ENCODE measurements around the gene TCAIM.
"Not testable (repeated sequence)": the region's sequence is repeated elsewhere in the genome, so short reads cannot be mapped to it uniquely, and the experiment has no call there.

Gene TCAIM

DNA sequence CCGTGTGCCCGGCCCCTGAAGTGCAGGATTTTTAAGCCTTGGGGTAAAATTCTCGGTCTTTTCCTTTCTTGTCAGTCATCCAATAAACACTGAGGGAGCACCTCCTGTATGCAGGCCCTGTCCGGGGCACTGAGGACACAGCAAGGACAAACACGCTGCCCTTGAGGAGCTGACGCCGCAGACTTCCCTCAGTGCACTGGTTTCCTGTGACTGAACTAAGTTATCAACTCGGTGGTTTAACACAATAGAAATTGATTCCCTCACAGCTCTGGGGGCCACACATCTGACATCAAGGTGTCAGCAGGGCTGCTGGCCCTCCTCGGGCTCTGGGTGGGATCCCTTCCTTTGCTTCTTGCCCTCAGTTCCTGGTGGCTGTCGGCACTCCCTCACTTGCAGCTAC is 73.8 kb downstream of the TCAIM start:
- Mint-ChIP-seq H3K9me3 (no peaks in the 10 kb centered on the region), H3K4me3 (no peak overlapping the region), H3K36me3 (ENCODE audit: low read depth) (no peaks in the 10 kb centered on the region), H3K27ac (no peak overlapping the region), H3K27me3 (no peaks in the 10 kb centered on the region), H3K4me1 (ENCODE audit: low read depth) (no peaks in the 10 kb centered on the region)
- intact Hi-C loops (cut with micrococcal nuclease), result no loop called here

DNA sequence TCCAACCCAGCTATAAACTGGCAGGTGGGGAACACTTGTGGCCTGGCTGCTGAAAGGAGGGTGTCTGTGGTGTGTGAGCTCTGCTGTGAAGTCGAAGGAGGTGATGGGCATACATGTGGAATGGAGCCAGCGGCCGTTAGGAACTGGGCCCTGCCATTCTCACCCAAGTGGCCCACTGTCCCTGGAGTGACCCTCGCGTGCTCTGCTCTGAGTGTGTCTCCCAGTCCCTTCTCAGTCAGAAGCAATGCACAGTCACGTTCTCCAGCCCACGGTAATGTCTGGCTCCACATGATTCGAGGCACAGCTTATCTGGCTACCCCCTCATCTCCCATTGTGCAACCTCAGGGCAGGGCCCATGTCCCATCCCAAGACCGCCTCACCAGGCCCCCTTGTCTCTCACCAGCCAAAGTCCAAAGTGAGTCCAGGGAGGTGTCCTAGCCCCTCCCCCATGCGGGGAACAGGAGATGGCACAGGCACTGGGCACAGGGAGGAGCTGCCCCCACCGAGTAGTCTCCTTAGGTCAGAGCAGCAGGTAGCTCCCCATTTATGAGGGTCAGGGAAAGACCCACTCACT is 76.0 kb downstream of the TCAIM start:
- Mint-ChIP-seq H3K4me3 (no peak overlapping the region), H3K36me3 (ENCODE audit: low read depth) (no peaks in the 10 kb centered on the region), H3K27ac (no peak overlapping the region), H3K4me1 (ENCODE audit: low read depth) (no peaks in the 10 kb centered on the region), H3K27me3 (no peaks in the 10 kb centered on the region), H3K9me3 (no peaks in the 10 kb centered on the region)
- intact Hi-C loops (cut with micrococcal nuclease), result no loop called here

DNA sequence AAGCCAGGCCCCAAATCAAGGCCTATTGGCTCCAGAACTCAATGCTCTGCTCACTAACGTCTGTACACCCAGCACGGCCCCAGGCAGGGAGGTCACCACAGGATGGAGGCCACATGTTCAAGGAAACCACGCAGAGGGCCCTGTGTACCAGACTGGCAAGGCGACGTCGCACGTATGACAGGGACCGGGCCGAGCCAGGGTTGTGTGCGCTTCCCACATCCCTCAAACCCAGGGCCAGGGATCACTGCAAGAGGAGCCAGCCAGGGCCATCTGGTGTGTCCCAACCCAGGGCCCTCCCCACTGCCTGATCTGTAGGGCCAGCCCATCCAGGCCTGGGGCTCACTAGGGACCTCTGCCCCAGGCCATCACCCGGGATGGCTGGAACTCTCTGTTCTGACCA is 76.9 kb downstream of the TCAIM start:
- Mint-ChIP-seq H3K4me1 (ENCODE audit: low read depth) (no peaks in the 10 kb centered on the region), H3K27me3 (no peaks in the 10 kb centered on the region), H3K9me3 (no peaks in the 10 kb centered on the region), H3K4me3 (no peak overlapping the region), H3K36me3 (ENCODE audit: low read depth) (no peaks in the 10 kb centered on the region), H3K27ac (no peak overlapping the region)
- intact Hi-C loops (cut with micrococcal nuclease), result no loop called here

DNA sequence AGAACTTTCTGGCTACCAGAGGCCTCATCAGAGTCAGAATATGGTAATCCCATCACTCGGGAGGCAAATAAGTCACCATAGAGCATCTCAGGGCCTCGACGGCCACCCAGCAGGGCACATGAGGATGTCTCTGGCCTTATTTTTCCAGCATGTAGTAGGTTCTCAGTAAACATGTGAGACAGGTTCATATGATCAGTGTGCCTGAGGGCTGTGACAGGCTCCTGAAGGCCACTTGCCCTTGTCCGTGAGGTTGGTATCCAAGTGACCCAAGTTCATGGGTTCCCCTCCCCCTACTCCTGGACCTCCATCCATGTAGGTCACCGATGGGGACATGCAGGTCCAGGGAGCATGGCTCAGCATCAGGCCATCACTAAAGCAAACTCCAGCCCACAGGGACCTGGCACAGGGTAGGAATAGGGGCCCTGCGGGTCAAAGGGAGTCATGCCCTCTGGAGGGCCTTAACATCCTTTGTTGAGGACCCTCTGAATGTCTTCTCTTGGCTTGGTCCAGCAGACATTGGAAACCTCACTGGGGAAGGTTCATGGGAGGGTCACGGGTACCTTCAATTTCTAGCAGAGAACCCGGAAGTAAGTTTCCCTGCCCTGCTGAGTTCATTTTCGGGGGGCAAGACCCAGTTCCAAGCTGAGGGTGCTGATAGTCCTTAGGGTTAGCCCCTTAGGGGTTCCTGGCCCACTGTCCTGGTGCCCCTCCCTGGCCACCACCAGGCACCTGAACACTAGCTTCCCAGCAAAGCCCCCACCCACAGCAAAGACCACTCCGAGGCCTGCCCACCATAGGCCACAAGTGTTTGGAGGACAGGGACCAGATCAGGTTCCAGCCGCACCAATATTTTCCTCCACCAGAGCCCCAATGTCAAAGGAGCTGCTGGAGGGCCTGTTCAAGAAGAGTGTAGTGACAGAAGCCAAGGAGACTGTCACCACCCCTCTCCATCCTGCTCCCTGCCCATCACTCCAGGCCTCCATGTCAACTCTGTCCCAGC is 77.8 kb downstream of the TCAIM start:
- no peaks in the 10 kb centered on the region for H3K27me3 Mint-ChIP-seq
- intact Hi-C loops (cut with micrococcal nuclease), result no loop called here
- no peaks in the 10 kb centered on the region for H3K4me1 Mint-ChIP-seq (ENCODE audit: low read depth)
- H3K9me3 Mint-ChIP-seq, result no peaks in the 10 kb centered on the region
- H3K36me3 Mint-ChIP-seq (ENCODE audit: low read depth), result no peaks in the 10 kb centered on the region
- no peak overlapping the region for H3K27ac Mint-ChIP-seq
- H3K4me3 Mint-ChIP-seq, result no peak overlapping the region

DNA sequence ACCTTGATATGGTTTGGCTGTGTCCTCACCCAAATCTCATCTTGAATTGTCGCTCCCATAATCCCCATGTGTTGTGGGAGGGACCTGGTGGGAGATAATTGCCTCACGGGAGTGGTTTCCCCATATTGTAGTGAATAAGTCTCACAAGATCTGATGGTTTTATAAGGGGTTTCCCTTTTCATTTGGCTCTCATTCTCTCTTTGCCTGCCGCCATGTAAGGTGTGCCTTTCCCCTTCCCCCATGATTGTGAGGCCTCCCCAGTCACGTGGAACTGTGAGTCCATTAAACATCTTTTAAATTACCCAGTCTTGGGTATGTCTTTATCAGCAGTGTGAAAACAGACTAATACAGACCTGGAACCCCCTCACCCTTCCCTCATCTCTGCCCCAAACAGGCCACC is 79.6 kb downstream of the TCAIM start:
- H3K27me3 Mint-ChIP-seq; H3K9me3 Mint-ChIP-seq; intact Hi-C loops (cut with micrococcal nuclease); H3K36me3 Mint-ChIP-seq (ENCODE audit: low read depth); H3K4me1 Mint-ChIP-seq (ENCODE audit: low read depth); H3K4me3 Mint-ChIP-seq; H3K27ac Mint-ChIP-seq: not testable (repeated sequence)

DNA sequence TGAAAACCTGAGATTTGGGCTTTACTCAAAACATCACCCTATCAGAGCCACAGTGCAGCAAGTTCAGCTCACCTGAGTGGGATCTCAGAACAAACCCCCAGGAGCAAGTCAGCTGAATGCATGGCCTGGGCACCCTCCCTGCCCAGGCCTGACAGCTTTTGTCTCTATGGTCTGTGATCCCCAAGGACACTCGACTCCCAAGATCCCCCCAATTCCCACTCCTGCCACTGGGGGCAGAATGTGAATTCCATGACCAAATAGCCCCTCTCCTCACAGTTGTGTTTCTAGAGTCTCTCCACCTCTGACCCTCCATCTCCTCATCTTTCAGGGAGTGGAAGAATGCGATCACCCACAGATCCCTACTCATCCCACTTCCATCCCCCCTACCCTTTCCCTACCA is 80.0 kb downstream of the TCAIM start:
- H3K36me3 Mint-ChIP-seq (ENCODE audit: low read depth), result no peaks in the 10 kb centered on the region
- no peak overlapping the region for H3K4me3 Mint-ChIP-seq
- H3K27ac Mint-ChIP-seq, result no peak overlapping the region
- no peaks in the 10 kb centered on the region for H3K9me3 Mint-ChIP-seq
- no peaks in the 10 kb centered on the region for H3K27me3 Mint-ChIP-seq
- peaks cover 2% of the 10 kb centered on the region for H3K4me1 Mint-ChIP-seq (ENCODE audit: low read depth)
- intact Hi-C loops (cut with micrococcal nuclease), result no loop called here

DNA sequence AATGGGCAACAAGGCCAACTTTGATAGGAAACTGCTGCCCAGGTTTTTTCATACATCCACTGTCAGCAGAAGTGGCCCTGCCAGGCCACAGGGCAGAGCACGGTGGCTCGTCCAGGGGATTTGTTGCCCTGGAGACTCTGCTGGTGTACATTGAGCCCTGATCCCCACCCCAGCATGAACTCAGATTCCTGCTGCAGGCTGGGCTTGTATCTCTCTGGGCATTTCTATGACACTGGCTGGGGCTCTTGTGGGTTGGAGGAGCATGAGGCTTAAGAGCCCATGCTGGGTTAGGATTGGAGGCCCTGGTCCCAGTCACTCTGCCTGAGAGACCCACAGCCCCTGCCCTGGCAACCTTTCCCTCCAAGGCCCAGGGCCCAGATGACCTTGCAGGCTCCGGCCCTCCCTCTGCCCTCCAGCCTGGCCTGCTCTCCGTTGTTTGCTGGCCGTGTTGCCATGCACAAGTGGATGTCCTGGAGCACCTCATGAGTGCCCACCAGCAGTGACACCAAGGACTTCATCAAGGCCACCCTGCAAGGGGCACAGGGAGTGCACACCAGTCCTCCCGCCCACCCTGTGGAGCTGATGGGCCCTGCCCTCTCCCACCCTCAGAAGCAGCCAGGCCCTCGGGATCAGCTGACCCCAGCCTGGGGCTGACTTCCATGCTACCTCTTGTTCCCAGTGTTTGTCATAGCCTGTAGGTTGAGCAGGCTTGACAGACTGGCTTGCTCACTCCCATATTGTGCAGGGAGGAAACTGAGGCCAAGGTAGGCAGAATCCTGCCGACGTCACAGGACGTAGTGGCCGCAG is 80.8 kb downstream of the TCAIM start:
- Mint-ChIP-seq H3K27me3 (no peaks in the 10 kb centered on the region), H3K4me3 (no peak overlapping the region), H3K27ac (no peak overlapping the region), H3K4me1 (ENCODE audit: low read depth) (peaks cover 4% of the 10 kb centered on the region), H3K9me3 (no peaks in the 10 kb centered on the region), H3K36me3 (ENCODE audit: low read depth) (no peaks in the 10 kb centered on the region)
- intact Hi-C loops (cut with micrococcal nuclease), result no loop called here

DNA sequence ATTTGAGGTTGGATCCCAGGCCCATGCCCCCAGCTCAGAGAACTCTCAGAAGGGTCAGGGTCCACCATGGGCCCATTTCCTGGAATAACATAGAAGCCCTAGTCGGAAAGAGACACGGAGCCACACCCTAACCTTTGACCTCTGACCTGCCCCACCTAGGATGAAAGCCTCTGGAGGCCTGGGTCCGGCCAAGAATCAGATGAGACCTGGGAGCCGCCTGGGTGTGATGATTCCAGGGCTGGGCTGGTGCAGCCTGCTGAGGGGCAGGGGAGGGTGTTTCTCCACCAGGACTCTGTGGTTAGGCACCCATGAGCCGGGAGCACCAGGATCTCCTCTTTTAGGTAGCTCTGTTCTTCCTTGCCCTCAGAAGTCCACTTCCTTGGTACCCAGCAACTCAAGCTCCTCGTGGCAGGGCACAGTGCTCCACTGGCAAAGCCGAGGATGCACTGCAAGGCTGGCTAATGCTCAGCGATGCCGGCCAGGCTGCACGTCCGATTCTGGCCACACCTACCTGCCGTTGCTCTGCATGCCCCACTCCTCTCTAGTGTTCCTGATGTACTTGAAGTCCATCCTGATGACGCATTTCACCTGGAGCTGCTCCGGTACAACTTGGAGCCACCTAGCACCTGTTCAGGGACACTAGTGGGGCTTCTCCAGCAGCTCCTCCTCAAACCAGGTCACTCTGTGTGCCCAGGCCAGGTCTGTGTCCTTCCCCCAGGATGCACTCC is 81.5 kb downstream of the TCAIM start:
- intact Hi-C loops (cut with micrococcal nuclease), result no loop called here
- H3K4me1 Mint-ChIP-seq (ENCODE audit: low read depth), result peaks cover 4% of the 10 kb centered on the region
- H3K36me3 Mint-ChIP-seq (ENCODE audit: low read depth), result no peaks in the 10 kb centered on the region
- no peak overlapping the region for H3K27ac Mint-ChIP-seq
- no peaks in the 10 kb centered on the region for H3K27me3 Mint-ChIP-seq
- no peak overlapping the region for H3K4me3 Mint-ChIP-seq
- no peaks in the 10 kb centered on the region for H3K9me3 Mint-ChIP-seq

DNA sequence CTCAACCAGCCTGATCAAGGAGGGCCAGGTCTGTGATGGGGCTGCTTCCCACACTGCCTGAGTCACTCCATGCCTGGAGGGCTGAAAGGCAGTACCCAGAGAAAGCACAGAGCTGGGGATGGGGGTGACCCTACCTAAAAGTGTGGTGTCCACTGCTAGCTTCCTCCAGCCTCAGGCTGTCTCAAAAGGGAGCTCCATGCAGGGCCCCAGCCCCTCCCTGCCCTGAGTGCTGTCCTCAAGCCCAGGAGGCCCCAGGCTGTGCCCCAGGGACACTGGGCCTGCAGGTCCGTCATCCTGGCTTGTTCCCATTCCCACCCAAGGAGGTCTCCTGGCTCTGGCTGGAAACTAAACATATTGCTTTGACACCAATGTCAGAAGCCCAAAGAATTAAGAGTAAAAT is 82.1 kb downstream of the TCAIM start:
- Mint-ChIP-seq H3K36me3 (ENCODE audit: low read depth) (no peaks in the 10 kb centered on the region), H3K4me1 (ENCODE audit: low read depth) (peaks cover 4% of the 10 kb centered on the region), H3K27me3 (no peaks in the 10 kb centered on the region), H3K9me3 (no peaks in the 10 kb centered on the region), H3K4me3 (no peak overlapping the region), H3K27ac (no peak overlapping the region)
- intact Hi-C loops (cut with micrococcal nuclease), result no loop called here

DNA sequence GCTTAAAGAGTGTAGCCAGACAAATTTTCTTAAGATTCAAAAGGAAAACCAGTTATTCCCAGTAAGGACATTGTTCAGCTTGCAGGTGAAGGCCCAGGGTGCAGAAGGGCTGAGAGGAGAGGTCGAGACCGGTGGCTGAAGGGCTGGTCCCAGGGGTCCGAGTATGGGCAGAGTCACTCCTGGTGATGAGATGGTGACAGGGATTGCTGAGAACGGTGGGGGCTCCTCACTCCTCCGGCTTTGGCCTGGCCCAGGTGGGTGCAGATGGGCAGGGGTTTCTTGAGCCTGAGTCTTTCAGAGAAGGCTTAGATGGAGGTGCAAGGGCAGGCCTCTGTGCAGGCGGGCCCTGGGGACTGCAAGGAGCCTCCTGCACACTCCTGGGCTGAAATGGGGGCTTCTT is 82.7 kb downstream of the TCAIM start:
- Mint-ChIP-seq H3K9me3 (no peaks in the 10 kb centered on the region), H3K4me1 (ENCODE audit: low read depth) (peaks cover 4% of the 10 kb centered on the region), H3K27ac (no peak overlapping the region), H3K36me3 (ENCODE audit: low read depth) (no peaks in the 10 kb centered on the region), H3K4me3 (no peak overlapping the region), H3K27me3 (no peaks in the 10 kb centered on the region)
- intact Hi-C loops (cut with micrococcal nuclease), result no loop called here

DNA sequence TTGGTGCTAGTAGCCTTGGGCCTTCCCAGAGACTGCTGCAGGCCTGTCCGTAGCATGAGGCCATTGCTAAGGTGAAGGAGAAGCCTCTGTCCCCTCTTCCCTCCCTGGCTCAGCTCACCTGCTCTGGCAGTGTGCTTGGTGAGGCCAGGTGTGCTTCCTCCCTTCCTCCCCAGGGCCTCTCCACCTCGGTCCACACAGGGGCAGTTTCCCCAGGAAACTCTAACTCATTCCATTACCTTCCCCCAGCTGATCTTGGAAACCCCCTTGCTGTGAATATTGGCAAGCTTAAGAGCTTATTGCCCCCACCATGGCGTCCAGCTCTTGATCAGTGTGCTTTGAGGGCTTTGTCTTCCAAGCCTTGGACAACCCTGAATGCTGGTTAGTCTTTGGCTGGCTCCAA is 86.2 kb downstream of the TCAIM start:
- Mint-ChIP-seq H3K4me1 (ENCODE audit: low read depth) (peaks cover 4% of the 10 kb centered on the region), H3K27ac (no peak overlapping the region), H3K9me3 (no peaks in the 10 kb centered on the region), H3K36me3 (ENCODE audit: low read depth) (no peaks in the 10 kb centered on the region), H3K4me3 (no peak overlapping the region), H3K27me3 (no peaks in the 10 kb centered on the region)
- intact Hi-C loops (cut with micrococcal nuclease), result no loop called here

DNA sequence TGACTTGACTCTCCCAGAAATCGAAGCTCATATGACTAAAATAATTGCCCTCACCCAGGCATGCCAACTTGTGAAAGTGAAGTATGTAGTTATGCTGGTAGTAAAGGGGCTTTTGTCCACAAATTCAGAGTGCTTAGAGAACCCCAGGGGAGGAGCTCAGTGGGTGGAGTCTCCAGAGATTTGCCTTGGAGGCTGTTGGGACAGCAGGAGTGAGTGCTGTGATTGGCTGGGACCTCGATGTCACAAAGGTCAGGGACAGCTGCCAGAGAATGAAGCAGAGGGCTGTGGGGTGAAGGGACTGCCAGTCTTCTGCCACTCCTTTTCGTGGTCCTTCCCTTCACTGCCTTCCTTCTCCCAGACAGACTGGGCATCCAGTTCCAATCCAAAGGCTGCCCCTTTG is 89.1 kb downstream of the TCAIM start:
- Mint-ChIP-seq H3K4me1 (ENCODE audit: low read depth) (peaks cover 4% of the 10 kb centered on the region), H3K27me3 (no peaks in the 10 kb centered on the region), H3K27ac (no peak overlapping the region), H3K9me3 (no peaks in the 10 kb centered on the region), H3K36me3 (ENCODE audit: low read depth) (no peaks in the 10 kb centered on the region), H3K4me3 (no peak overlapping the region)
- intact Hi-C loops (cut with micrococcal nuclease), result no loop called here

DNA sequence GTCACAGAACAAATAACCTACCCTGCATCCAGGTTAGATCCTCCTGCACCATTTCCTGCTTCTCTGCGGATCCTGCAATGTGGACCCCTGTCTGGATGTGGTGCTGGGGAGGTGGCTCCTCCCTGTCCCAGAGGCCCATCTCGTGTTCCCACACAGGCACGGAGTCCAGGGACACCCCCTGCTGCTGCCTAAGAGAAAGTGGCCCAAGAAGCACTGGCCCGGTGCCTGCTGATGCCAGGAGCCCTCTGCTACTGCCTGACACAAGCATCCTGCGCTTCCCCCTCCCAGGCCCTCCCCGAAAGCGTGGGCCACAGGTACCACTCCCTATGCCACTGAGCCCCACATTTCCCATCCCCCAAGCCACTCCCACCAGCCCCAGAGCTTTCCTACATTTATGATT is 90.3 kb downstream of the TCAIM start:
- no peak overlapping the region for H3K4me3 Mint-ChIP-seq
- no peaks in the 10 kb centered on the region for H3K36me3 Mint-ChIP-seq (ENCODE audit: low read depth)
- H3K27me3 Mint-ChIP-seq, result no peaks in the 10 kb centered on the region
- no peak overlapping the region for H3K27ac Mint-ChIP-seq
- no peaks in the 10 kb centered on the region for H3K9me3 Mint-ChIP-seq
- H3K4me1 Mint-ChIP-seq (ENCODE audit: low read depth), result no peaks in the 10 kb centered on the region
- intact Hi-C loops (cut with micrococcal nuclease), result no loop called here

DNA sequence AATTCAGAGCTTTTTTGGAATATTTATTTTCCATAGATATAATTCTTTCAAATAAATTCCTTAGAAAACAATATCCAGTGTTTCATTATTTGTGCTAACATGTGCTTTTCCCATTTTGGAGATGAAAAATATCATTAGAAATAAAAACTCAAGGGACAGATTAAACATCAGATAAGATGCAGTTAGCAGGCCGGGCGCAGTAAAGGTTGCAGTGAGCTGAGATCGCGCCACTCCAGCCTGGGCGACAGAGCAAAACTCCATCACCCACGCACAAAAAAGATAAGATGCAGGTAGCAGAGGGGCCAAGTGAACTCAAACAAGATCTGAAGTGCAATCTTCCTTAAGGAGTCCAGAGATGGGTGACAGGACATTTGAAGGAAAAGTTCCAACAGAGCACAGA is 90.9 kb downstream of the TCAIM start:
- intact Hi-C loops (cut with micrococcal nuclease), result no loop called here
- H3K4me3 Mint-ChIP-seq, result no peak overlapping the region
- H3K9me3 Mint-ChIP-seq, result no peaks in the 10 kb centered on the region
- H3K27me3 Mint-ChIP-seq, result no peaks in the 10 kb centered on the region
- no peaks in the 10 kb centered on the region for H3K36me3 Mint-ChIP-seq (ENCODE audit: low read depth)
- H3K27ac Mint-ChIP-seq, result no peak overlapping the region
- H3K4me1 Mint-ChIP-seq (ENCODE audit: low read depth), result no peaks in the 10 kb centered on the region

Measured in dendritic cell treated with granulocyte-macrophage colony-stimulating factor and Interleukin-4, amounts not matched to agents 40 ng/mL and 50 ng/mL, for 4 days (primary cell).